ENCODE data around the gene RALGAPA1.
A peak's percentile ranks its signal among the peaks of the same experiment; 100 is the strongest.
"Not testable (repeated sequence)": the region's sequence is repeated elsewhere in the genome, so short reads cannot be mapped to it uniquely, and the experiment has no call there.

Gene RALGAPA1

DNA sequence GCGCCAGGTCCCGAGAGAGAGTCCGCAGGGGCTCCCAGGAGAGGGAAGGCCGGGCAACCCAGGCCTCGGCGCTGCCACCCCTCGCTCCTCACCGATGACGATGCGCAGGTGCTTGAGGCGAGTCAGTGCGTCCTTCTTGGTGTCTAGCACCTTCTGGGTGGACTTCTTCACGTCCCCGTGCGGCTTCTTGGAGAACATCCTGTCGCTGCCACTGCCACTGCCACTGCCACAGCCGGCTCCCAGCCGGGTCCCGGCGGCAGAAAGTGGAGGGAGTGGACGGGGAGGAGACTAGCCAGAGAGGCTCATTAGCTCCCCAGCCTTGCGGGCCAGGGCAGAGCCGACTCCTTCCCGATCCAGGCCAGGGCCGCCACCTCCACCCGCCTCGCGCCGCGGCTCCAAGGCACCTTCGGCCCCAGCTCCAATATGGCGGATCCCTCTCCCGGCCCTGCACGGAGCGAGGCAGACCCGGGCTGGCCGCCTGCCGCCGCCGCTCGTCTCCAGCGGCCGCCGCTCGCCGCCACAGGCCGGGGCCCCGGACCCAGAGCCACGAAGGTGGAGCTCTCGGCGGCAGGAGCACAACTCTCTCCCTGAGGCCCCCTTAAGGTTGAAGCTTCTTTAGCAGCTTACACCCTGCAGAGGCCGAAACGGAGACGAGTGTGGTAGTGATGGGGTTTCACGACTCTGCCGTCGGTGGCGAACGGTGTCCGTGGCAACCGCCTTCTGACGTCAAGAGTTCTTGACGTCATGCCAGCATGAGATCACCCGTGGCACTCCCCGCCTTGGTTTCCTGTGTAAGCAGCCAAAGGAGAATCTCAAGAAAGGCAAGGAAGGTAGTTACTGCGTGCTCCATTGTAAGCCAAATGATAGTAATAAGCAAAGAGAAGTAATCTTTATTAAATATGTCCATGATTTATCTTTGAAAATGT is at the start of gene RALGAPA1:
TSS of gene RALGAPA1 (minus strand) at position 658 of the 926 bp plus-strand sequence. CDS start at position 198, 460 bp downstream.
- peak; percentile 99 for DNase-seq (ENCODE audit: low spot score)

DNA sequence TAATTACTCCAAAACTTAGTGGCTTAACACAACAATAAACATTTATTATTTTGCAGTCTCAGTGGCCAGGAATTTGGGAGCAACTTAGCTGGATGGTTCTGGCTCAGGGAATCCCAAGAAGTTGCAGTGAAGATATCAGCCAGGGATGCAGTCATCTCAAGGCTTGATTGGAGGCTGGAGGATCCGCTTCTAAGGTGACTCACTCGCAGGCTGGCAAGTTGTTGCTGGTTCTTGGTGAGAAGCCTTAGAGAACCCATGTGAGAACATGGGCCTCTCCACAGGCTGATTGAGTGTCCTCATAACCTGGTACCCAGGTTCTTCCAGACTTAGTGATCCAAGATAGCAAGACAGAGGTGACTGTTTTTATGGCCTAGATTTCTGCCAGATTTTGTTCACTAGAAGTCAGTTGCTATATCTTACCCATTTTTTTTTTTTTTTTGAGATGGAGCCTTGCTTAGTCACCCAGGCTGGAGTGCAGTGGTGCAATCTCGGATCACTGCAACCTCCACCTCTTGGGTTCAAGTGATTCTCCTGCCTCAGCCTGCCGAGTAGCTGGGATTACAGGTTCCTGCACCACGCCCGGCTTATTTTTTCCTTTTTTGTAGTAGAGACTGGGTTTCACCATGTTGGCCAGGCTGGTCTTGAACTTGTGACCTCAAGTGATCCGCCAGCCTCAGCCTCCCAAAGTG is 49.6 kb upstream of the RALGAPA1 start:
- DNase-seq (ENCODE audit: low spot score), result peak; percentile 19

DNA sequence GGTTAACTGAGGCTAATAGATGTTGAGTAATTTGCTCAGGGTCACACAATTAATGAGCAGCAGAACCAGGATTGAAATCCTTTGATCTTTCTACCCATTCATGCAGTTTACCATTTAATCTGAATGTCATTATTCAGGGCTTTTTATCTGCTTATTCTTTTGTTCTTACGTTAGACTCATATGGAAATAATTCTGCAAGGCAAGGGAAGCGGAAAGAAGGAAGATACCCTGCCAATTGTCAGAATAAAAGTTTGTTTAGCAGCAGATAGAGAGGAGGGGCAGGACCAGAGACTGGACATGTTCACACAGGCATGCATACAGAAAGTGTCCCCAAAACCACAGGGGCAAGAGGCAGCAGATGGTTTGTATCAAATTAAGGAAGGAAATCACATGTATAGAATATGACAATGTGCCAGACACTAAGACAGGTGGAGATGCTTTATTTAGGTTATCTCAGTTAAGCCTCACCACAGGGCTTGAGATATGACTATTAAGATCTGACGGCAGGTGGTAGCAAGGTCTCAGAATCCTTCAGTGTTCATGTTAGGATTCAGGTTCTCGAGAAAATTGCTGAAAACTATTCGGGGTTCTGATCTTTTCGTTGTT is 46.9 kb upstream of the RALGAPA1 start:
- no peak for DNase-seq (ENCODE audit: low spot score)

DNA sequence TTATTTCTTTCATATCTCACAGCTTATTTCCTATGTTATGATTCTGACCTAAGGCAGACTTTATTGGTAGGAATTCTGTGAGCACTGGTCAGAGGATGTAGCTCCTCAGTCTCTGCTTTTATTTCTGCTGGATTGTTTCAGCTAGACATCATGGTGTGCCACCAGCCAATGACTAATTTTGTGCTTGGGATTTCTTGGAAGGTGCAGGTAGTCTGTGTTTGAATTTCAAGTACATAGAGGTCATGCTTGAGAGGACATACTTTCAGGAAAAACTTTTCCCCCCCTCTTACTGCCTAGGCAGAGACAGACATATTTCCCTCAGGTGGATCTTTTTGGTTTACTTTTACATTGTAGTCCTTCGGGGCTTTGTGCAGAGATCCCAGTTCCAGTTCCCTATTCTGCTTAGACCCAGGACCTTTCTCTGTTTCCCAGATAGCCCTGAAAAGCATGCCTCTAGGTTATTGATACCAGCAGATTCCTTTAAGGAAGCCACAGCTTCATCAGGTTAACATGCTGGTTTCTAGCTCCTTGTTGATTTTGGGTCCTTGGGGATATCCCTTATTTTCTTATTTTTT is 45.7 kb upstream of the RALGAPA1 start:
- DNase-seq (ENCODE audit: low spot score), result no peak

DNA sequence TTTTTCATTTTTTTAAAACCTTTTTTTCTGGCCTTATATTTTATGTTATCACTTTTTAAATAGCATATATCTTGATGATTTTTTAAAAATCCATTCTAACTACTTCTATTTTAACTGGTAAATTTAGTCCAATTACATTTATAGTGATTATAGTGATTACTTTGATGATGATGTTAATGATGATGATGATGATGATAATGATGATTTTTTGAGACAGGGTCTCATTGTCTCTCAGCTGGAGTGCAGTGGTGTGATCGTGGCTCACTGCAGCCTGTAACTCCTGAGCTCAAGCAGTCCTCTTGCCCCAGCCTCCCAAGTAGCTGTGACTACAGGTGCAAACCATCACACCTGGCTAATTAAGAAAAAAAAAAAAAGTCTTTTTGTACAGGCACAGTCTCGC is 44.1 kb upstream of the RALGAPA1 start:
- no peak for DNase-seq (ENCODE audit: low spot score)

DNA sequence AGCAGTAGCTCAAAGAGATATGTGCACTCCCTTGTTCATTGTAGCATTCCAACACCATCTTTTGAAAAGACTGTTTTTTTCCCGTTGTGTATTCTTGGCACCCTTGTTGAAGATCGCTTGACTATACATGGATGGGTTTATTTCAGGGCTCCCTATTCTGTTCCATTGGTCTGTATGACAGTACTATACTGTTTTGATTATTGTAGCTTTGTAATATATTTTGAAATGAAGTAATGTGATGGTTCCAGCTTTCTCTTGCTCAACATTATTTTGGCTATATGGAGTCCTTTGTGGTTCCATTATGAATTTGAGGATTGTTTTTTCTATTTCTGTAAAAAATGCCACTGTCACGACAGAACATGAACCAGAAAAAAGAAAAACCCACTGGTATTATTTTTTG is 42.7 kb upstream of the RALGAPA1 start:
- DNase-seq (ENCODE audit: low spot score), result no peak

DNA sequence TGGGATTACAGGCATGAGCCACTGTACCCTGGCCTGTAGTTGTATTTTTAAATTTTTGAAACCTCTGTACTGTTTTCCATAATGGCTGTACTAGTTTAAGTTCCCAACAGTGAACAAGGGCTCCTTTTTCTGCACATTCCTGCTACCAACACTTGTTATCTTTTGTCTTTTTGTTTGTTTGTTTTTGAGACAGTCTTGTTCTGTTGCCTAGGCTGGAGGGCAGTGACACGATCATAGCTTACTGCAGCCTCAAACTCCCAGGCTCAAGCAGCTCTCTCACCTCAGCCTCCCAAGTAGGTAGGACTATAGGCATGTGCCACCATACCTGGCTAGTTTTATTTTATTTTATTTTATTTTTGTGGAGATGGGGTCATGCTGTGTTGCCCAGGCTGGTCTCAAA is 40.0 kb upstream of the RALGAPA1 start:
- no peak for DNase-seq (ENCODE audit: low spot score)

DNA sequence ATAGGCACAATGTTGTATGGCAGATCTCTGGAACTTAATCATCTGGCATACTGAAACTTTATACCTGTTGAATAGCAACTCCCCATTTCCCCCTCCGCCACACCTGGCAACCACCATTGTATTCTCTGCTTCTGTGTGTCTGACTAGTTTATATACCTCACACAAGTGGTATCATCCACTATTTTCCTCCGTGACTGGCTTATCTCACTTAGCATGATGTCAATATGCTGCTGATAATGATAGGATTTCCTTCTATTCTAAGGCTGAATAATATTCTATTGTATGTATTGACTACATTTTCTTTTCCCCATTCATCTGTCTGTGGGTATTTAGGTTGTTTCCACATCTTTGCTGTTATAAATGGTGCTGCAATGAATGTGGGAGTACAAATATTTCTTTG is 38.5 kb upstream of the RALGAPA1 start:
- DNase-seq (ENCODE audit: low spot score), result no peak

DNA sequence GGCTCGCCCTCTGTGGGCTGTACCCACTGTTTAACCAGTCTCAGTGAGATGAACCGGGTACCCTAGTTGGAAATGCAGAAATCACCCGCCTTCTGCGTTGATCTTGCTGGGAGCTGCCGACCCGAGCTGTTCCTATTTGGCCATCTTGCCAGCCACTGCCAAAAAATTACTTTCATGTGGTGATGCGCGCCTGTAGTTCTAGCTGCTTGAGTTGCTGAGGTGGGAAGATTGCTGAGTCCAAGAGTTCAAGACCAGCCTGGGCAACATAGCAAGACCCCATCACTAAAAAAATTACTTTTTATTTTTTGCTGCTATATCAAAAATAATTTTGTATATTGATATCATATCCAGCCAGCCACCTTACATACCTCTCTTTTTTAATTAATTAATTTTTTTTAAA is 35.4 kb upstream of the RALGAPA1 start:
- no peak for DNase-seq (ENCODE audit: low spot score)

DNA sequence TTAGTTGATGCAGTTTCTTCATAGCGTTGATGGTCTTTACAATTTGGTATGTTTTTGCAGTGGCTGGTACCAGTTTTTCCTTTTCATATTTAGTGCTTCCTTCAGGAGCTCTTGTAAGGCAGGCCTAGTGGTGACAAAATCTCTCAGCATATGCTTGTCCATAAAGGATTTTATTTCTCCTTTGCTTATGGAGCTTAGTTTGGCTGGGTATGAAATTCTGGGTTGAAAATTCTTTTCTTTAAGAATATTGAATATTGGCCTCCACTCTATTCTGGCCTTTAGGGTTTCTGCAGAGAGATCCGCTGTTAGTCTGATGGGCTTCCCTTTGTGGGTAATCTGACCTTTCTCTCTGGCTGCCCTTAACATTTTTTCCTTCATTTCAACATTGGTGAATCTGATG is 33.1 kb upstream of the RALGAPA1 start:
- DNase-seq (ENCODE audit: low spot score), result not testable (repeated sequence)

DNA sequence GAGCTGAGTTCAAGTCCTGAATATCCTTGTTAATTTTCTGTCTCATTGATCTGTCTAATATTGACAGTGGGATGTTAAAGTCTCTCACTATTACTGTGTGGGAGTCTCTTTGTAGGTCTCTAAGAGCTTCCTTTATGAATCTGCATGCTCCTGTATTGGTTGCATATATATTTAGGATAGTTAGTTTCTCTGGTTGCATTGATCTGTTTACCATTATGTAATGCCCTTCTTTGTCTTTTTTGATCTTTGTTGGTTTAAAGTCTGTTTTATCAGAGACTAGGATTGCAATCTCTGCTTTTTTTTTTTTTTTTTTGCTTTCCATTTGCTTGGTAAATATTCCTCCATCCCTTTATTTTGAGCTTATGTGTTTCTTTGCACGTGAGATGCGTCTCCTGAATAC is 32.6 kb upstream of the RALGAPA1 start:
- DNase-seq (ENCODE audit: low spot score), result not testable (repeated sequence)

DNA sequence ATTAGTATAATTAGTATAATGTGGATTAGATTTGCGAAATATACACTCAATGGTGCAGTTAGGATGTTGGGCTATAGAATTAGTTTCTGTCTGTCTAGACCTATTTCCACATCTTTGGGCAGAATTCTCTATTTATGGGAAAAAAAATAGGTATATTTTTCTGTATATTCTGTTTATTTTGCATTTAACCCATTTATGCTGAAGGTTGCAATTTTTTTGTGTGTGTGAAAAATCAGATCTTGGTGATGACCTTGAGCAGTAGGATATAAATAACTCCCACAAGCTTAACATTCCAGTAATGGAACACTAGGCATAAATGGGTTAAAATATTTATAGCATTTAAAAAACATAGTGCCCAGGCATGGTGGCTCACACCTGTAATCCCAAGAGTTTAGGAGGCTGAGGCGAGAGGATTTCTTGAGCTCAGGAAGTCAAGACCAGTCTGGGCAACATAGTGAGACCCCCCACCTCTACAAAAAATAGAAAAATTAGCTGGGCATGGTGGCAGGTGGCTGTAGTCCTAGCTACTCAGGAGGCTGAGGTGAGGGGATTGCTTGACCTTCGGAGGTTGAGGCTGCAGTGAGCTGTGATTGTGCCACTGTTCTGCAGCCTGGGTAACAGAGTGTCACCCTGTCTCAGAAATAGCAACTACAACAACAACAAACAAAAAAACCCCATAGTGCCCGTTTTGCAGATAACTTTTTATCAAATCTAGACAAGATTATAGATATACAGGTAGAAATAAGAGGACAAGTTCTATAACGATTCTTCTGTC is 26.3 kb upstream of the RALGAPA1 start:
- DNase-seq (ENCODE audit: low spot score), result no peak

DNA sequence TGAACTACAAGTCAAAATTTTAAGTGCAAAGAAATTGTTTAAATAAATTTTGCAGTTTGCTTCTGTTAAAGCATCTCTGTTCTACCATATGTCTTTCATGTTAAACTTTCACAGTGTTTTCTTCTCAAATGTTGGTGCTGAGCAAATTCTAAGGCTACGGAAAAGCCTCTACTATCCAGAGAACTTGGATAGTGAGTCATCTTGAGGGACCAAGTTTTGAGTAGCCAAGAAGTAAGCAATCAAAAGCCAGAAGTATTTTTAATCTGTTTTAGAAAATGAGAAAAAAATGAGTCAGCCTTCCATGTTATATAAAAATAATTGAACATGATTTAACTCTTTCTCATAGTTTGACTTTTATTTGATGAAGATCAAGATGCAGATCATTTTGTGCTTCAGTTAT is 20.4 kb upstream of the RALGAPA1 start:
- DNase-seq (ENCODE audit: low spot score), result no peak

DNA sequence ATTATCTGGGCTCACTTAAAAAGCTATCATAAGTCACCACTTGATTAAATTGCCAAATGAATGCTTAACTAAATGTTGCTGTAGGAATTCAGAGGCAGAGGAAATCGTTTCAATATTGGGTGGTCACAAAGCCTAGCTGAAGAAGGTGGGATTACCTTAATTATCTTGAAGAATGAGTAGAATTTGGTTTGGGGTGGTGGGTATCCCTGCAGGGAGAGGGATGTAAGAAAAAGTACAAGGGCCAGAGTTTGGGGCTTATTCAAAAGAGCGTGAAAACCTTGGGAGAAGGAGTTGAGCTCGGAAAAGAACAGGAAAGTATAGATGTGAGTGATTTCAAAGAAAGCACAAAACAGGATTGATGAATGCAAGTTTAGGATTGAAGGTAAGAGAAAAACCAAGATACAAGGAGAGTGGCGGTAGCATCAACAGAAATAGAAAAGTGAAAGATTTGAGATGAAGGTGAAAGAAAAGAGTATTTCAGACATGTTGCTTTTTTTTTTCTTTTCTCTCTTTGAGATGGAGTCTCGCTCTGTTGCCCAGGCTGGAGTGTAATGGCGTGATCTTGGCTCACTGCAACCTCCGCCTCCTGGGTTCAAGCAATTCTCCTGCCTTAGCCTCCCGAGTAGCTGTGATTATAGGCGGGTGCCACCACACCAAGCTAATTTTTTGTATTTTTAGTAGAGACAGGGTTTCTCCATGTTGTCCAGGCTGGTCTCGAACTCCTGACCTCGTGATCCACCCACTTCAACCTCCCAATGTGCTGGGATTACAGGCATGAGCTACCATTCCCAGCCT is 18.8 kb upstream of the RALGAPA1 start:
- DNase-seq (ENCODE audit: low spot score), result no peak

DNA sequence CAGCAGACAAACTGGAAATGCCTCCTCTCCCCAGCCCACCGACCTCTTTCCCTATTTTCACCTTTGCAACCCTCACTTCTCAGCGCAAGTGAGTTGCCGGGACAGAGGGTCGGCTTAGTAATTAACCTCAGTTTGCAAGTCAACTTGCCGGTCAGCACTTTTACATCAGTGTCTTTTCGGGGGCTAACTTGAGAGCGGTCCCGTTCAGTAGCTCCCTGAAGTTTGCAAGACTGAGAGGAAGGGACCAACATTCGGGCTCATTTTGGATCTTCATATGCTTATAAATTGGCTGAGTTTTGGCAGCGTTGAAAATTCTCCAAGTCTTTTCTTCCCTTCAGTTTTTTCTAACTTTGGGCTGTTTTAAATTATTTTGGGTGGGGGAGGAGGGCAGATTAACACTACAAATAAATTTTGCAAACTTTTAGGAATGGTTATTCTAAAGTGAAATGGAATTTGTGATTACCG is 17.9 kb upstream of the RALGAPA1 start:
- DNase-seq (ENCODE audit: low spot score), result no peak

DNA sequence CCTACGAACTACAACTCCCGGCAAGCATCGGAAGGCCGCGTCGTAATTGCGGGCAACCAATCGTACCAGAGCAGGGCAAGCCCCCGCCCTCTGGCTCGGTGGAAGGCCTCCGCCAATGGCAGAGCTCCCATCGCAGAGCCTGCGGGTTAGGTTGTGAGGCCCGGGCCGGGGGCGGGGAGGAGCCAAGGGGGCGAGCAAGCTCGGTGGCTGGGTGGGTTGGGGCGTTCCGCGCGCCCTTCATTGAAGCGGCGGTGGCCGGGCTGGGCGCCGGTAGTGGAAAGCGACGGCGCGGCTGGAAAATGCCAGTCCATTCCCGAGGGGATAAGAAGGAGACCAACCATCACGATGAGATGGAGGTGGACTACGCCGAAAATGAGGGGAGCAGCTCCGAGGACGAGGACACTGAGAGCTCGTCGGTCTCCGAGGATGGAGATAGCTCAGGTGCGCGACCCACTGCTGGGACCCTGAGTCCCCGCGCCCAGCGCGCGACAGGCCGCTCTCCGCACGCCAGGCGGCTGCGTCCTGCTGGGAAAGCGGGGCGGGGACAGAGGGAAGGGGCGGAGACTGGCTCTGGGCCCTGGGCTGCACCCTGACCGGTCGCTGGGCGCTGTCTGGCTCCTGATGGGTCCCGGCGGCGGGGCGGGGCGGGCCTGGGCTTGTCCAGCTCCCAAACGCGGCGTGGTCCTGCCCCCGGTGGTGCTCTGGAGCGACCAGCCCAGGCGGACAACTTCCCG is 17.3 kb upstream of the RALGAPA1 start, which contains the start of gene BRMS1L:
TSS of gene BRMS1L (plus strand) at position 121 of the 734 bp plus-strand sequence. CDS start at position 300, 179 bp downstream.
- peak; percentile 99 for DNase-seq (ENCODE audit: low spot score)

DNA sequence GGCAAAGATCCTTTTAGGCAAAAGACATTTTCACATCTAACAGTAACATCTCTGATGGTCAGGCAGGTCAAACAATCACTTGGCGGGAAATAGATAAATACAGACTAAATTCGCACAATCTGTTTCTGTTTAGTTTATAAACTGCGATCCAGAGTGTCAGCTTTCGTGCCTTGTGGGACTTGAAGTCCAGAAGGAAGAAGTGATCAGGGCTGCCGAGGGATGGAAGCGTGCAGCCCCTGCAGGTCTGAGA is 16.8 kb upstream of the RALGAPA1 start:
- no peak for DNase-seq (ENCODE audit: low spot score)

DNA sequence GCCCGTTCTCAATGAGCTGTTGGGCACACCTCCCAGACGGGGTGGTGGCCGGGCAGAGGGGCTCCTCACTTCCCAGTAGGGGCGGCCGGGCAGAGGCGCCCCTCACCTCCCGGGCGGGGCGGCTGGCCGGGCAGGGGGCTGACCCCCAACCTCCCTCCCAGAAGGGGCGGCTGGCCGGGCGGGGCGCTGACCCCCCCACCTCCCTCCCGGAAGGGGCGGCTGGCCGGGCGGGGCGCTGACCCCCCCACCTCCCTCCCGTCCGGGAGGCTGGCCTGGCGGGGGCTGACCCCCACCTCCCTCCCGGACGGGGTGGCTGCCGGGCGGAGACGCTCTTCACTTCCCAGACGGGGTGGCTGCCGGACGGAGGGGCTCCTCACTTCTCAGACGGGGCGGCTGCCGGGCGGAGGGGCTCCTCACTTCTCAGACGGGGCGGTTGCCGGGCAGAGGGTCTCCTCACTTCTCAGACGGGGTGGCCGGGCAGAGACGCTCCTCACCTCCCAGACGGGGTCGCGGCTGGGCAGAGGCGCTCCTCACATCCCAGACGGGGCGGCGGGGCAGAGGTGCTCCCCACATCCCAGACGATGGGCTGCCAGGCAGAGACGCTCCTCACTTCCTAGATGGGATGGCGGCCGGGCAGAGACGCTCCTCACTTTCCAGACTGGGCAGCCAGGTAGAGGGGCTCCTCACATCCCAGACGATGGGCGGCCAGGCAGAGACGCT is 15.5 kb upstream of the RALGAPA1 start:
- DNase-seq (ENCODE audit: low spot score), result not testable (repeated sequence)

DNA sequence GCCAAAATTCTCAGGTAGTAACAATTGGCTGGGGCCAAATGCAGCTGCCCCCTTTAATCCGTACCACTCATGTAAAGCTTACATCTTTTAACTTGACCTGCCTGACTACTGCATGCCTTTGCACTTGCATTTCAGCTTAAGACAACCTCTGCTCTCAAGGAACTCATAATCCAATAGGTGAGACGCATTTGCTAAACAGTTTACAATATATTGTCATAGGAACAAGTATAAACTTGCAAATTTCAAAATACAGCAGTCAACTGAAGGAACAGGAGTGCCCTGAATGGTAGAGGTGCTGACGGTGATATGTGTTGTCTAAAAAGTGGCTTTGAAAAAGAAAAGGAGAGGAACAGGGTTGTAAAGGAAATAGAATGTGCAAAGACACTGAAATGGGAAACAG is 13.4 kb upstream of the RALGAPA1 start:
- DNase-seq (ENCODE audit: low spot score), result no peak

Measured in RKO (cell line).